GM13976 (cell line): ENCODE measurements around the gene LHX4.

Experiments used
- DNase-seq: peaks from one replicate; pipeline ENCODE4 v3.0.0; 2012; ENCODE audit warnings: low spot score
- in situ Hi-C: fragments of 300-500 bp; cut with MboI; formaldehyde crosslinking; loops from one replicate; pipeline ENCODE4 v1.12.0; 2022; ENCODE audit warnings: low sequenced_read_pairs, mixed read lengths, inconsistent platforms; ENCODE audit not compliant: unreplicated experiment
- TF ChIP-seq, protein P1 (sequence below): IDR thresholded peaks from 2 replicates; pipeline ENCODE4 v1.5.1; 2012; ENCODE audit warnings: borderline replicate concordance, mild to moderate bottlenecking; ENCODE audit not compliant: insufficient read depth; ENCODE audit errors: extremely low read depth, missing control alignments, control extremely low read depth

LHX4 gene

DNA sequence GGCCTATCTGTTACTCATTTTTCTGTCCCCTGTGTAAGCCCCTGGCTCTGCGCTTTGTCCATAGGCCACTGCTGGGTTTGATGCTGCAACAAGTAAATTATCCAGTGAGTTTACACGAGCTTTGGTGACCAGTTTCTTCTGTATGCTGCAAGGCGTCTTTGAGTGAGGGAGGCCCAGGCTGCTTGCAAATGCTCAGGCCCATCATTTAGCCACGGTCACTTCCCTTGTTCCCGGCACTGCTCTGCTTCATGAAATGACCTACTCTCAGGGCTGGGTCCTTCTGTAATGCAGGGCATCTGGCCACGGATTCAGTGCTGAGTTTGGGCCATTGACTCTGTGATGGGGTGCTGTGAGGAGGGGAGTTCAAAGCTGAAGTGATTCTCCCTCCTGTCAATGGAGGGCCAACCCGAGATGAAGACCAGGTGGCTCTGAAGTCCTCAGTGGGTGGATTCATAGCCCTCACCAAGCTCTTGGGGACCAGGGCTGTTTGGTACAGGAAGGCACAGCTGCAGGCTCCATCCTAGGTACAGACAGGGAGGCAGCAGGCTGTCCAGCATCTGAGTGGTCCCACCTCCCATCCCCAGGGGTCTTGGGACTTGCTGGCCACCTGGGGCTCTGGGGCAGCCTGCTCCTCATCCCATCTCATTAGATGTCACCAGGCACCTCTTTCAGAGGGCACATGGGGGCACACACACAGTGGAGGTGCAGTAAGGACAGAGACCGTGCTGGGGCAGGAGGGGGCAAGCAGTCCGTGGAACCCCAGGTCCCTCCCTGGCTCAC lies 21.7 kb downstream of the LHX4 start:
- in situ Hi-C loops: loop anchor here (5.0 kb wide), 1 partner anchor 226 kb away; no protein-coding TSS in a partner anchor
- no peak for DNase-seq
- TF ChIP-seq, protein P1, sequence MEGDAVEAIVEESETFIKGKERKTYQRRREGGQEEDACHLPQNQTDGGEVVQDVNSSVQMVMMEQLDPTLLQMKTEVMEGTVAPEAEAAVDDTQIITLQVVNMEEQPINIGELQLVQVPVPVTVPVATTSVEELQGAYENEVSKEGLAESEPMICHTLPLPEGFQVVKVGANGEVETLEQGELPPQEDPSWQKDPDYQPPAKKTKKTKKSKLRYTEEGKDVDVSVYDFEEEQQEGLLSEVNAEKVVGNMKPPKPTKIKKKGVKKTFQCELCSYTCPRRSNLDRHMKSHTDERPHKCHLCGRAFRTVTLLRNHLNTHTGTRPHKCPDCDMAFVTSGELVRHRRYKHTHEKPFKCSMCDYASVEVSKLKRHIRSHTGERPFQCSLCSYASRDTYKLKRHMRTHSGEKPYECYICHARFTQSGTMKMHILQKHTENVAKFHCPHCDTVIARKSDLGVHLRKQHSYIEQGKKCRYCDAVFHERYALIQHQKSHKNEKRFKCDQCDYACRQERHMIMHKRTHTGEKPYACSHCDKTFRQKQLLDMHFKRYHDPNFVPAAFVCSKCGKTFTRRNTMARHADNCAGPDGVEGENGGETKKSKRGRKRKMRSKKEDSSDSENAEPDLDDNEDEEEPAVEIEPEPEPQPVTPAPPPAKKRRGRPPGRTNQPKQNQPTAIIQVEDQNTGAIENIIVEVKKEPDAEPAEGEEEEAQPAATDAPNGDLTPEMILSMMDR: no peak

DNA sequence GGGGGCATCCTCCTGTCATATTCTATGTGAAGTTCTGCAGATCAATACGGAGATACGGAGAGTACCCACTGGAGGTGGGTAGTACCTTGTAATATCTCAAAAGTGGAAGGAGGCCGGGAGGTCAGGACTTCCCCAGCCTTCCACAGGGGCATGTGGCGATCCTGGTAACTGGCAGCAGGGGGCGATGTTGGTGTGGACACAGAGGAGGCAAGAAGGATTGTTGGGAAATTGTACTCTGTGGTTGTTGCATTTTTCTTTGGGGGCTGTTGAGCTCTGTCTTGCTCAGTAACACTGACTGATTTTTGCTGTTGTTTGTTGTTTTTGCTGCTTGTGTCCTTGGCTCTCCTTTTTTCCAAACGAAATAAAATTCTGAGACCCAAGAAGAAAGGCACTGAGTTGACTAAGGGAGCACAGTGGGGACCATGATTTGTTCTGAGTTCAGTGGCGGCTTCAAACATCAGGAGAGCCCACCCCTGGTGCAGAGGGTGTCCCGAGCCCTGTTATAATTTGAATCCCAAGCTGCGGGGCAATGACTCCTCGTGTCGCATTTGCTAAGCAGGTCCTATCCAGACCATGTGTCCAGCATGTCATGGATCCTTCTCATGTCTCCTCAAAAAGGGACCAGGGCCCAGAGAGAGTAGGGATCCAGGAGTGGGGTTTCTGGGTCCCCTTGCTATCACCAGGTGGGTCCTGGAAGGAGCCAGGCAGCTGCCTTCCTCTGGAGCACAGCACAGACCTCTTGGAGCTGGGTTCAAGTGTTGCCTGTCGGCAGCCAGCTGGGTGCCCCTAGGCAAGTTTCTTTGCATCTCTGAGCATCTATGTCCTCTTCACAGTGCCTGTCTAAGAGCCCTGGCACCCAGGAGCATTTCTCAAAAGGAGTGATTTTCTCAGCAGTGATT lies 22.8 kb downstream of the LHX4 start:
- TF ChIP-seq, protein P1: peak; percentile 90
- DNase-seq: peak; percentile 87
- in situ Hi-C loops: loop anchor here (5.0 kb wide), 1 partner anchor 224 kb away; no protein-coding TSS in a partner anchor

DNA sequence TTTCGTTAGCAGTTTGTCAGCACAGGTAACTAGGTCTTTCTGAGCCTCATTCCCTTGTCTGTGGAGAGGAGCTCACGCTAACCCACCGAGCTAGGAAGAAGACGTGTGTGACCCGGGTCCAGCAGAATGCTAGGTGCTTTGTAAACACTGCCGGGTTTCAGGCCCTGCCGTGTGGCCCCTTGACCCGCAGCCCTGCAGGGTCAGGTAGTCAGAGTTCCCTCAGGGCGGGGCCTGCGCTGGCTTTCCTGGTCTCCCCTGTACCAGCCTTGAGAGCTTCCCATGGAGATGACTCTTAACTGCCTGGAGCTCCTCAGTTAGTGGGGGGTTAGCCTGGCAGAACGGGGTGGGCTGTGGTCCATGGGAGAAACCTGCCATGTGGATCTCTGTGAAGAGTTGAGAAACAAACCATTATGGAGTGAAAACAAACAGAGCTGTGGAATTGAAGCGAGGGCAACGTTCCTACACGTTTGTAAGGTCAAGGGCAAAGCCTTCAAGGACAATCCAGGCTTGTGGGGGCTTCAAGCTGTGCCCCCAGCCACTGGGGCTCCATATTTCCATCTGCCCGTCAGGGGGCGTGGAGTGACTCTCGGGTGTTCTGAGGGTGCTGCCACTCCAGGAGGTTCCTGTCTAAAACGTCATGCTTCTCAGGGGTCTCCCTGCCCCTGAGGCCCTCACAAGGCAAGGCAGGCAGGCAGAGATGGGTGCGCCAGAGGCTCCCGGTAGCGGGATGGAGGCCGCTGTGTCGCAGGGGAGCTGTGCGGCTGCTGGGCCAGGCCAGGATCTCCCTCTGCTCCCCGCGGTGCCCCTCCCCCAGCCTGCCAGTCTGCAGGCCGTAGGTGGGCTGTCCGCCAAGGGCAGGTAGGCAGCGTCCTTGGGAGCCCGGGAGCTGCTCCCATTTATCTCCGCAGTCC lies 23.8 kb downstream of the LHX4 start:
- no peak for DNase-seq
- in situ Hi-C loops: loop anchor here (5.0 kb wide), 1 partner anchor 223 kb away; no protein-coding TSS in a partner anchor
- TF ChIP-seq, protein P1: no peak

DNA sequence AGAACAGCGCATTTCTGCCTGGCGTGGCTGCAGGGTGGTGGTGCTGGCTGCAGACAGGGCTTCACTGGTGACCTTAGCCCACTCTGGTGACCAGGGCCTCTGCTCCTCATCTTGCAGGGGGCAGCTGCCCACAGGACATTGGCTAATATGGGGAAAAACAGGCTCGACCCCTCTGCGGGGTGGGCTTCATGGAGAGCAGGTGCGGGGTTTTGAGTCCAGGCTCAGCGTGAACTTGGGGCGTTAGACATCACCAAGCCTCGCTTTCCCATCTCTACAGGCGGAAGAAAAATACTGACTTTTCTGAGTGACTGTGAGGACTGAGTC lies 24.4 kb downstream of the LHX4 start:
- no peak for DNase-seq
- in situ Hi-C loops: loop anchor here (5.0 kb wide), 1 partner anchor 223 kb away; no protein-coding TSS in a partner anchor
- TF ChIP-seq, protein P1: no peak

DNA sequence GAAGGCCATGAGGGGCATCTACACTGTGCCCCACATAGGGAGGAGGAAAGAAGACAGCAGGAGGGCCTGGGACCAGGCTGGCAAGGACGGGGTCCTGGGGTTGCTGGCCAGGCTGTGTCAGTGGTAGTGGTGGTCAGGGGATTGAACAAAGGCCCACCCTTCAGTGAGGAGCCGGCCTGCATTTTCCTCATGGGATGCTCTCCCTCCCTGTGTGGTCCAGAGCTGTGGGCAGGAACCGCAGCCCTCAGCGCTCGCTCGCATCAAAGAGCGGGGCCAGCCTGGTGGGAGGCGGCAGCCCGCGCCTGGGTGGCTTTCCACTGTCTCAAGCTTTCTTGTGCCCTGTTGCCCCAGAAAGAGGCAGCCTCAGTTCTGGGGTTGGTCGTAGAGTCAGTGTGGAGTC lies 24.8 kb downstream of the LHX4 start:
- in situ Hi-C loops: loop anchor here (5.0 kb wide), 1 partner anchor 222 kb away; no protein-coding TSS in a partner anchor

More for the DNA sequence above, 24.8 kb downstream of the LHX4 start:
- no peak for DNase-seq
- TF ChIP-seq, protein P1: no peak
